ENCODE results near the gene CRAT. TPM values are rescaled to one million over a fixed set of nuclear protein-coding genes. Genes with fewer than 3 reads are reported as not detected.
A peak's percentile ranks its signal among the peaks of the same experiment; 100 is the strongest.
"Not testable (repeated sequence)": the region's sequence is repeated elsewhere in the genome, so short reads cannot be mapped to it uniquely, and the experiment has no call there.

CRAT gene
- total and polyA plus RNA-seq, 2 donors from 2014 or later = 32.3 to 76.8 TPM

DNA sequence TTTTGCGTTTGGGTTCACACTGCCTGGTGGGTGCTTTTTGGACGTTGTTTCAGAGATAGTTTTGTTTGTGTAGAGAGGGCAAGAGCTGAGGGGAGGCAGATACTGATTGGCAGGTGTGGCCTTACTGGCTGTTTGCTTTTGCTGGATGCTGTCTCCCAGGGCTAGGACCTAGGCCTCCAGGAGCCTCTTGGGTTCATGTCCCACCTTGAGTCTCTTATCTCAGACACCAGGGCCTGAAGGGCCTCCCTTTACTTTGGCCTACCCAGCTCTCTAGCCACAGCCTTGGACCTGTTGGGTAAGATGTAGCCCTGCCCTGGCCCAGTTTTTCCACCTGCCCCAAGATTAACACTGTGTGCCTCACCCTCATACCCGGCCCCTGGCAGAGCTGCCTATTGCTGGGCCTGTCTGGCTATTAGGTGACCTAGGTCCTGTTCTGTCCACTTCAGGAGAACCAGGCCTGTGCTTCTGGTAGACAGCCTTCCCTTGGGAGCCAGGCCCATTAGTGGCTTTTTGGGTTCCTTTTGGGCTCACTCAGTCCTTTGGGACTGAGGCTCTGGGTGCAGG is 14.0 kb upstream of the CRAT start:
- Histone ChIP-seq H3K27ac (ENCODE audit: low read depth in 2 of 2, low read length in 2 of 2) (no peak overlapping the region), H3K27me3 (ENCODE audit: control insufficient read depth, insufficient read depth, low read length) (no peaks in the 10 kb centered on the region), H3K9me3 (ENCODE audit: control insufficient read depth in 2 of 3, insufficient read depth in 1 of 3, low read length in 3 of 3) (no peaks in the 10 kb centered on the region), H3K4me1 (ENCODE audit: control insufficient read depth in 2 of 3, insufficient read depth in 2 of 3, low read depth in 1 of 3, low read length in 3 of 3) (peaks cover 0 to 4% (median 0%) of the 10 kb centered on the region in 3 donors), H3K9ac (ENCODE audit: low read length in 3 of 3) (no peak overlapping the region), H3K36me3 (ENCODE audit: control insufficient read depth in 2 of 3, insufficient read depth in 3 of 3, low read length in 3 of 3) (peaks cover 0 to 29% (median 22%) of the 10 kb centered on the region in 3 donors), H3K4me3 (ENCODE audit: low read length in 3 of 3) (no peak overlapping the region)
- TF ChIP-seq CTCF (IDR thresholded peaks at IDR 0.05; ENCODE audit: borderline replicate concordance, extremely low read depth, insufficient read depth) = no peak
- FAIRE-seq = no peak
- intact Hi-C loops (cut with DNase I) = loop anchor here (10.0 kb wide), 1 partner anchor 660 kb away; no protein-coding TSS in a partner anchor
- DNase-seq = peak in 1 of 5 donors; percentile 62

DNA sequence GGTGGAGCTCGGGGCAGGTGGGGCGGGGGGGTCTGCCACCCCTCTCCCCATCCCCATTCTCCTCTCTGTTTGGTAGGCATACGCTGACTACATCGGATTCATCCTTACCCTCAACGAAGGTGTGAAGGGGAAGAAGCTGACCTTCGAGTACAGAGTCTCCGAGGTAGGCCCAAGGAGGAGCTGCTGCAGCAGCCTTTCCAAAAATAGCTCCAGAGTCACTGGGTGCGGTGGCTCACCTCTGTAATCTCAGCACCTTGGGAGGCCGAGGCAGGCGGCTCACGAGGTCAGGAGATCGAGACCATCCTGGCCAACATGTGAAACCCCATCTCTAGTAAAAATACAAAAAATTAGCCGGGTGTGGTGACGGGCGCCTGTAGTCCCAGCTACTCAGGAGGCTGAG is 12.4 kb upstream of the CRAT start:
- H3K4me3 ChIP-seq (ENCODE audit: low read length in 3 of 3); H3K27ac ChIP-seq (ENCODE audit: low read depth in 2 of 2, low read length in 2 of 2); FAIRE-seq; H3K9me3 ChIP-seq (ENCODE audit: control insufficient read depth in 2 of 3, insufficient read depth in 1 of 3, low read length in 3 of 3); H3K27me3 ChIP-seq (ENCODE audit: control insufficient read depth, insufficient read depth, low read length); H3K9ac ChIP-seq (ENCODE audit: low read length in 3 of 3); H3K4me1 ChIP-seq (ENCODE audit: control insufficient read depth in 2 of 3, insufficient read depth in 2 of 3, low read depth in 1 of 3, low read length in 3 of 3): not testable (repeated sequence)
- intact Hi-C loops (cut with DNase I) = loop anchor here (10.0 kb wide), 1 partner anchor 662 kb away; no protein-coding TSS in a partner anchor
- DNase-seq = peak in 1 of 5 donors; percentile 40
- H3K36me3 ChIP-seq (ENCODE audit: control insufficient read depth in 2 of 3, insufficient read depth in 3 of 3, low read length in 3 of 3) = peaks cover 0 to 29% (median 21%) of the 10 kb centered on the region in 3 donors

- no peak overlapping the region for H3K27ac ChIP-seq (ENCODE audit: low read depth in 2 of 2, low read length in 2 of 2)
- H3K4me1 ChIP-seq (ENCODE audit: control insufficient read depth in 2 of 3, insufficient read depth in 2 of 3, low read depth in 1 of 3, low read length in 3 of 3) = peaks cover 0 to 3% (median 0%) of the 10 kb centered on the region in 3 donors
- H3K36me3 ChIP-seq (ENCODE audit: control insufficient read depth in 2 of 3, insufficient read depth in 3 of 3, low read length in 3 of 3) = peaks cover 0 to 29% (median 15%) of the 10 kb centered on the region in 3 donors
- H3K9me3 ChIP-seq (ENCODE audit: control insufficient read depth in 2 of 3, insufficient read depth in 1 of 3, low read length in 3 of 3) = no peaks in the 10 kb centered on the region
- FAIRE-seq (no peak), DNase-seq (peak in 1 of 5 donors; percentile 27)
- no peak overlapping the region for H3K9ac ChIP-seq (ENCODE audit: low read length in 3 of 3)
- no peaks in the 10 kb centered on the region for H3K27me3 ChIP-seq (ENCODE audit: control insufficient read depth, insufficient read depth, low read length)
- intact Hi-C loops (cut with DNase I) = loop anchor here (10.0 kb wide), 1 partner anchor 663 kb away; no protein-coding TSS in a partner anchor
- H3K4me3 ChIP-seq (ENCODE audit: low read length in 3 of 3) = no peak overlapping the region
- TF ChIP-seq CTCF (IDR thresholded peaks at IDR 0.05; ENCODE audit: borderline replicate concordance, extremely low read depth, insufficient read depth) = no peak
Measured at GRCh38 chr9:129122133-129122532, 11.5 kb upstream of the CRAT start.

GRCh38 chr9:129121483-129121882 is 10.9 kb upstream of the CRAT start:
- Histone ChIP-seq H3K4me1 (ENCODE audit: control insufficient read depth in 2 of 3, insufficient read depth in 2 of 3, low read depth in 1 of 3, low read length in 3 of 3) (no peaks in the 10 kb centered on the region), H3K4me3 (ENCODE audit: low read length in 3 of 3) (no peak overlapping the region), H3K27me3 (ENCODE audit: control insufficient read depth, insufficient read depth, low read length) (no peaks in the 10 kb centered on the region), H3K36me3 (ENCODE audit: control insufficient read depth in 2 of 3, insufficient read depth in 3 of 3, low read length in 3 of 3) (peaks cover 0 to 25% (median 10%) of the 10 kb centered on the region in 3 donors), H3K9ac (ENCODE audit: low read length in 3 of 3) (no peak overlapping the region), H3K9me3 (ENCODE audit: control insufficient read depth in 2 of 3, insufficient read depth in 1 of 3, low read length in 3 of 3) (no peaks in the 10 kb centered on the region), H3K27ac (ENCODE audit: low read depth in 2 of 2, low read length in 2 of 2) (no peak overlapping the region)
- no peak for FAIRE-seq
- no peak for DNase-seq
- intact Hi-C loops (cut with DNase I) = loop anchor here (10.0 kb wide), 1 partner anchor 663 kb away; no protein-coding TSS in a partner anchor
- TF ChIP-seq CTCF (IDR thresholded peaks at IDR 0.05; ENCODE audit: borderline replicate concordance, extremely low read depth, insufficient read depth) = no peak

All from kidney (tissue), 14 donors.